Activated naive CD4-positive, alpha-beta T cell treated with anti-CD3 and anti-CD28 coated beads, Interleukin-2, amount 50 U/mL, for 72 hours (primary cell): ENCODE measurements around the gene GPATCH3. TPM values are rescaled to one million over a fixed set of nuclear protein-coding genes. Genes with fewer than 3 reads are reported as not detected.

Experiments used
- total RNA-seq, 2 donors: library from RNA; stranded (reverse); gene quantifications; one replicate each; pipeline ENCODE4 v1.2.3, GENCODE V29; 2022

Gene GPATCH3
- total RNA-seq, 2 donors from 2014 or later: 11.7 to 13.2 TPM

Other genes with a start within 250 kb of the GPATCH3 start
- 100 to 1,000 TPM; 110 to 116 TPM for gene ARID1A, start 204.5 kb downstream of the GPATCH3 start, total RNA-seq
- gene PIGV, start 112.5 kb downstream of the GPATCH3 start, total RNA-seq: 10 to 100 TPM; 15.9 to 21.0 TPM
- gene ZDHHC18, start 73.8 kb downstream of the GPATCH3 start, total RNA-seq: 10 to 100 TPM; 37.8 to 59.5 TPM
- gene SFN, start 37.3 kb downstream of the GPATCH3 start, total RNA-seq: 1 to 10 TPM; 1.1 to 2.3 TPM
- gene GPN2, start 10.2 kb downstream of the GPATCH3 start, total RNA-seq: 10 to 100 TPM; 29.5 to 56.1 TPM
- gene NR0B2, start 13.5 kb upstream of the GPATCH3 start, total RNA-seq: not detected
- 10 to 100 TPM; 60.5 to 93.7 TPM for gene NUDC, start 21.3 kb upstream of the GPATCH3 start, total RNA-seq
- under 1 TPM in 1 of 2 donors, not detected in 1; 0.27 TPM for gene KDF1, start 60.0 kb upstream of the GPATCH3 start, total RNA-seq
- gene TRNP1, start 93.2 kb upstream of the GPATCH3 start, total RNA-seq: under 1 TPM in 1 of 2 donors, not detected in 1; 0.29 TPM
- gene TENT5B, start 112.4 kb upstream of the GPATCH3 start, total RNA-seq: under 1 TPM in 1 of 2 donors, not detected in 1; 0.09 TPM